DND-41 (cell line): ENCODE results near the gene GRIN2A.

Experiments used
- CTCF ChIP-seq: IDR thresholded peaks from 2 replicates; pipeline ENCODE4 v1.5.1; 2012; ENCODE audit warnings: borderline replicate concordance, low read length, moderate library complexity, mild to moderate bottlenecking; ENCODE audit not compliant: poor library complexity, severe bottlenecking; ENCODE audit errors: extremely low read depth
- EZH2 ChIP-seq: IDR thresholded peaks from 3 replicates; pipeline ENCODE4 v1.6.1; 2012; ENCODE audit warnings: borderline replicate concordance, low read depth, mild to moderate bottlenecking, moderate library complexity, low read length, inconsistent platforms; ENCODE audit not compliant: severe bottlenecking

GRCh38 chr16:10048850-10049249 lies 133.4 kb downstream of the GRIN2A start:
- no peak for TF ChIP-seq EZH2
- TF ChIP-seq CTCF = no peak
